Chondrocyte (in vitro differentiated cells): ENCODE data around the gene EZH1. TPM values are rescaled to one million over a fixed set of nuclear protein-coding genes. Genes with fewer than 3 reads are reported as not detected.

Experiments
- DNase-seq: peaks from one replicate; pipeline ENCODE4 v3.0.0; 2021; ENCODE audit warnings: mixed read lengths, low spot score
- H3K27ac Mint-ChIP-seq: one replicate; pipeline ENCODE4 v1.8.0; 2021; ENCODE audit warnings: mild to moderate bottlenecking, moderate library complexity, mixed read lengths; ENCODE audit not compliant: unreplicated experiment
- H3K27me3 Mint-ChIP-seq: 2 replicates; pipeline ENCODE4 v1.8.0; 2021; ENCODE audit warnings: low read depth, mixed read lengths
- H3K36me3 Mint-ChIP-seq: 2 replicates; pipeline ENCODE4 v1.8.0; 2021; ENCODE audit warnings: low read depth, mixed read lengths
- H3K4me1 Mint-ChIP-seq: 2 replicates; pipeline ENCODE4 v1.8.0; 2021; ENCODE audit warnings: low read depth, mild to moderate bottlenecking, mixed read lengths
- H3K4me3 Mint-ChIP-seq: one replicate; pipeline ENCODE4 v1.8.0; 2021; ENCODE audit warnings: mild to moderate bottlenecking, moderate library complexity, mixed read lengths; ENCODE audit not compliant: unreplicated experiment
- H3K9me3 Mint-ChIP-seq: 2 replicates; pipeline ENCODE4 v1.8.0; 2021; ENCODE audit warnings: low read depth, mixed read lengths
- total RNA-seq: library from RNA; stranded (reverse); gene quantifications from 3 replicates; pipeline ENCODE4 v1.2.1, GENCODE V29; 2021
- TF ChIP-seq, protein P1 (sequence below): fragments of 200-600 bp; sonication (generic); IDR thresholded peaks from 2 replicates; pipeline ENCODE4 v1.5.0; 2021; ENCODE audit warnings: antibody characterized with exemption, mild to moderate bottlenecking, moderate library complexity

EZH1 gene
- total RNA-seq, 1 donor from 2014 or later = 22.2 TPM

DNA sequence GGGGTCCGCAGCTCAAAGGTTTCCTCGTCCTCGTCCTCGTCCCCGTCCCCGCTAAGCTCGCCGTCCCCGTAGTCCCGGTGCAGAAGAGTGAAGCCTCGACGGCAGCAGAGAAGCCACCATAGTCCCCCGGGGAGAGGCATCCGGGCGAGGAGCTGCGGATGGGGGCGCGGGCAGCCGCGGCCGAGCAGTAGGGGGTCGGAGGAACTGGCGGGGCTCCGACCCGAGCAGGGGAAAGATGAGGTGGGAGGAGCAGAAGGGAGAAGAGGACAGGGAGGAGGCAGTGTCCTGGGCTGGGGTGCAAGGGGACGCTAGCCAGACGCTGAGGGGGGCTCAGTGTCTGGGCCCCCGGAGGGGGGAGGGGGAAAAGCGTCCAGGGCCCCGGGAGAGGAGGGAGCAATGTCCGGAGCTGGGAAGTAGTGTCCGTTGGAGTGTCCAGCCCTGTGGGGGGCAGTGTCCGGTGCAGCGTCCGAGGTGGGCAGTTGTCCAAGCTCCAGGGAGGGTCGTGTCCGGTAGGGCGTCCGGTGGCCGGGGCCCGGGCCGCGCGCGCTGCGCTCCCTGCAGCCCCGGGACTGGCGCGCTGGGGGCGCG lies 68.3 kb downstream of the EZH1 start, which contains the start of gene PLEKHH3:
TSS of gene PLEKHH3 (minus strand) at position 571 of the 588 bp plus-strand sequence. CDS start at position 140, 431 bp downstream.
- H3K4me3 Mint-ChIP-seq = peak within 1 kb of the TSS; percentile 91
- peak within 1 kb of the TSS; percentile 98 for H3K27ac Mint-ChIP-seq
- no peaks in the 10 kb centered on the region for H3K9me3 Mint-ChIP-seq
- no peak for DNase-seq
- H3K36me3 Mint-ChIP-seq = peaks cover 3% of the 10 kb centered on the region
- TF ChIP-seq, protein P1, sequence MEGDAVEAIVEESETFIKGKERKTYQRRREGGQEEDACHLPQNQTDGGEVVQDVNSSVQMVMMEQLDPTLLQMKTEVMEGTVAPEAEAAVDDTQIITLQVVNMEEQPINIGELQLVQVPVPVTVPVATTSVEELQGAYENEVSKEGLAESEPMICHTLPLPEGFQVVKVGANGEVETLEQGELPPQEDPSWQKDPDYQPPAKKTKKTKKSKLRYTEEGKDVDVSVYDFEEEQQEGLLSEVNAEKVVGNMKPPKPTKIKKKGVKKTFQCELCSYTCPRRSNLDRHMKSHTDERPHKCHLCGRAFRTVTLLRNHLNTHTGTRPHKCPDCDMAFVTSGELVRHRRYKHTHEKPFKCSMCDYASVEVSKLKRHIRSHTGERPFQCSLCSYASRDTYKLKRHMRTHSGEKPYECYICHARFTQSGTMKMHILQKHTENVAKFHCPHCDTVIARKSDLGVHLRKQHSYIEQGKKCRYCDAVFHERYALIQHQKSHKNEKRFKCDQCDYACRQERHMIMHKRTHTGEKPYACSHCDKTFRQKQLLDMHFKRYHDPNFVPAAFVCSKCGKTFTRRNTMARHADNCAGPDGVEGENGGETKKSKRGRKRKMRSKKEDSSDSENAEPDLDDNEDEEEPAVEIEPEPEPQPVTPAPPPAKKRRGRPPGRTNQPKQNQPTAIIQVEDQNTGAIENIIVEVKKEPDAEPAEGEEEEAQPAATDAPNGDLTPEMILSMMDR = peak; percentile 70
- no peaks in the 10 kb centered on the region for H3K27me3 Mint-ChIP-seq
- H3K4me1 Mint-ChIP-seq = peaks cover 45% of the 10 kb centered on the region

DNA sequence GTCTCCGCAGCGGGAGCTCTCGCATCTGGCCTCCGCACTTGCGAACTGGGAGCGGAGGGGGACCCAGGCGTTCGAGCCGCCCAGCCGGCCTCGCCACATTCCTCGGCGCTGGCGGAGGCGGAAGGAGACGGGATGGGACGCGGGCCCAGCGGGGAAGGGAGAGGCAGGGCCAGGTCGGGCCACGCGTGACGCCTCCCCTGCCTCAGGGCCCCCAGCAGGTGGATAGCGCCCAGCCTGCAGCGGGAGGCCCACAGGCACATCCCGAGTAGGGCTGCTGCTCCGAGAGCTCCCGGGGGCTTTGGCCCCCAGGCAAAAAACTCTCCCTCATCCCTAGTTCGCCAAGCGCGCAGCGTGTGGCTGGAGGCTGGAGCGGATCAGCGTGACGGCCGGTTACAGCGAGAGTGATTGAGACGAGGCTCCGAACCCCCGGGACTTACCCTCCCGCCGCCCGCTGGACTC lies 68.8 kb downstream of the EZH1 start:
- H3K27me3 Mint-ChIP-seq = no peaks in the 10 kb centered on the region
- no peaks in the 10 kb centered on the region for H3K9me3 Mint-ChIP-seq
- peaks cover 4% of the 10 kb centered on the region for H3K36me3 Mint-ChIP-seq
- H3K4me1 Mint-ChIP-seq = peaks cover 42% of the 10 kb centered on the region
- DNase-seq = no peak
- H3K4me3 Mint-ChIP-seq = peak overlapping the region; percentile 91
- TF ChIP-seq, protein P1 = no peak
- H3K27ac Mint-ChIP-seq = peak overlapping the region; percentile 91

DNA sequence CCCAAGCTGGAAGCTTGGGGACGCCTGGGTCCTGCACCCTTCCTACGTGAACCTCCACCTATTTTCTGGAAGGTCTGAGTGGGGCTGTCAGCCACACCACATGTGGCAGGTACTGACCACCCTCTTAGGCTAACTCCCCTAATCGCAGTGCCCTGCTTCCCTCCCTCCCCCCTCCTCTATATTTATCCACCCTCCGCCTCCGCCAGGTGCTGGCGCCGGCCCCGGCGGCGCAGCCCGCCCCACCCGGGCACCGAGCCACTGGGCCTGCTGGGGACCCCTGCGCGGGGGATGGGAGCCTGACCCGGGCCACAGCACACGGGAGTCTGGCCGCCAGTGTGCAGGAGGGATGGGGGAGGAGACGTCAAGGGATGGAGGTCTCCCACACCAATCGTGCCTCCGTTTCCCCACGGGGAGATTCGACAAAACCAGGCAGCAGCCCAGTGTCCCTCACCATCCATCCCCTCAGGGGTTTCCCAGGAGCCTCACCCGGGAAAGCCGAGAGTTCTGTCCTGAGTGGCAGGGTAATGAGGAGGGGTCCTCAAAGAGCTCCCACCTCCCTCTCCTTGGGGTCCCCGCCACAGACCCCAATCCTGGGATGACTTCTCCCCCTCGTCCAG lies 69.4 kb downstream of the EZH1 start:
- H3K27me3 Mint-ChIP-seq = no peaks in the 10 kb centered on the region
- H3K4me1 Mint-ChIP-seq = peaks cover 38% of the 10 kb centered on the region
- no peak overlapping the region for H3K27ac Mint-ChIP-seq
- peak overlapping the region; percentile 91 for H3K4me3 Mint-ChIP-seq
- DNase-seq = no peak
- TF ChIP-seq, protein P1 = no peak
- H3K9me3 Mint-ChIP-seq = no peaks in the 10 kb centered on the region
- H3K36me3 Mint-ChIP-seq = peaks cover 7% of the 10 kb centered on the region

DNA sequence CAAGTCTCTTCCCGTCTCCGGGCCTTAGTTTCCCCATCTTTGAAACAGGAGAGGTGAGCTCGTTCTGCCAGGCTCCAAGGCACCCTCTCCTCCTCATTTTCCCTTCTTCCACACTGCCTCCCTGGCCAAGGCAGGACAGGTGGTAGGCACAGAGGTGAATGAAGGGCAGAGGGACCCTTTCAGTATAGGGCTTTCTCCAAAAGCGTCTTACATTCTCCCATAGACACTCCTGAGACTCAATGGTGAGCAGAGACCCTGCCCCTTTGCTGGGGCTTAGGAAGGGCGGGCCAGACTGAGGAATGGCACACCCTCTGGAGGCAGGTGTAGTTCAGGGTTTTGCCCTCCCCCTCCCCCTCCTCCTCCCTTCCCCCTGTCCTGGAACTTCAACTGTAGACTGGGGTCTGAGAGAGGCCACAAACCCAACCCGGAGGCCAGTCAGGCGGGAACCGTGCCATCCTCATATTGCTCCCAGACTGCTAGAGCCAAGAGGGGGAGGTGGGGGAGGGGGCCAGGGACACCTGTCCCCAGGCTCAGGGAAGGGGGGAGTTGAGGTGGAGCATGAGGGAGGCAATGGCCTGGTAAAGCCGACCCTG lies 70.0 kb downstream of the EZH1 start:
- DNase-seq = no peak
- Mint-ChIP-seq H3K9me3 (no peaks in the 10 kb centered on the region), H3K36me3 (peaks cover 8% of the 10 kb centered on the region), H3K27ac (peak overlapping the region; percentile 70), H3K4me1 (peaks cover 34% of the 10 kb centered on the region), H3K27me3 (no peaks in the 10 kb centered on the region), H3K4me3 (peak overlapping the region; percentile 75)
- TF ChIP-seq, protein P1 = no peak

DNA sequence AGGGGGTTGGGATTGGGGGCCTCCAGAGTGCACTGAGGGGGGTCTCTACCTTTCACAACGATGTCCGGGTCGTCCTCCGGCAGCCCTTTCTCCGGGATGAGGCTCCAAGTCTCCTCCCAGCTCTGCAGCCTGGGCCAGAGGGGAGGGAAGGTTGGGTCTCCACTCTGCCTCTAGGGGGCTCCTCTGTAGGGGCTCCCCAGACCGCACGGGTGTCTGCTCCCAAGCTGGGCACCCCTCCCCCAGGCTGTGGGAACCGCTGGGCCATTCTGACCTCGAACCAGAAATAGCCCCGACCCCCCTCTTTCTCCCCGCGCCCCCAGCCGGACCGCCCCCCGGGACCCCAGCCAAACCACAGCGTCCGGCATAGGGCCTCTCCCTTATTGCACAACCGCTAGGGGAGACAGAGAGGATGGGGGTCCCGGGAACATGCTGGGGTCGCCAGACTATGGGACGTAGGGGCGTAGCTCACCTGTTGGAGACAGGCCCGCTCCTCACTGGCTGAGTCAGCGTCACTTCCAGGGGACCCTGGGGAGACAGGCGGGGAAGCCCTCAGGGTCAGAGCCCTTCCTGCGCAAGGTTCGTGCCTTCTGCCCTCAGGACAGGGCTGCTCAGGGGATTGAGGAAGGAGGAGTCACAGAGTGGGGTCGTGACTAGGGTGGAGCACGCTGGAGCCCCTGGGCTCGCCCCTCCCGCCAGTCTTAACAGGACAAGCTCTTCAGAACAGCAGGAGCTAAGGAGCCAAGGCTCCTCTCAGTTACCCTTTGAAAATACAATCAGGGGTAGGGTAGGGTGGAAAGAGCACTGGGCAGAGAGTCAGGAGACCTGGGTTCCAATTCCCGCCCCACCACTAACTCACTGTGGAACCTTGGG lies 70.7 kb downstream of the EZH1 start:
- peaks cover 32% of the 10 kb centered on the region for H3K4me1 Mint-ChIP-seq
- DNase-seq = no peak
- TF ChIP-seq, protein P1 = peak; percentile 77
- peaks cover 11% of the 10 kb centered on the region for H3K36me3 Mint-ChIP-seq
- H3K9me3 Mint-ChIP-seq = no peaks in the 10 kb centered on the region
- peak overlapping the region; percentile 73 for H3K27ac Mint-ChIP-seq
- H3K27me3 Mint-ChIP-seq = no peaks in the 10 kb centered on the region
- peak overlapping the region; percentile 75 for H3K4me3 Mint-ChIP-seq
